Left renal pelvis (tissue), 4 donors: Measurements from ENCODE around the gene FAM222B. TPM values are rescaled to one million over a fixed set of nuclear protein-coding genes. Genes with fewer than 3 reads are reported as not detected.
"Not testable (repeated sequence)": the region's sequence is repeated elsewhere in the genome, so short reads cannot be mapped to it uniquely, and the experiment has no call there.

Experiments used
- DNase-seq, 4 donors: peaks; one replicate each; pipeline ENCODE4 v3.0.0-alpha.2; 2013; ENCODE audit warnings: low read depth in 4 of 4, low spot score in 3 of 4
- polyA plus RNA-seq, 4 donors: library from polyadenylated mRNA; unstranded; fragments of 120-200 nt; gene quantifications; one replicate each; pipeline ENCODE4 v1.2.1, GENCODE V29; 2013; ENCODE audit not compliant: insufficient read length in 4 of 4

The FAM222B gene
- 10 to 100 TPM; 14.8 to 23.8 (median 21.6) TPM for polyA plus RNA-seq

GRCh38 chr17:28842282-28843012 is at the start of gene FAM222B:
Gene FAM222B, minus strand, starts transcription at chr17:28842790. Its CDS starts 76,123 bp downstream, at chr17:28766667.
- peak; percentile 72 to 78 (median 76) for DNase-seq

DNA sequence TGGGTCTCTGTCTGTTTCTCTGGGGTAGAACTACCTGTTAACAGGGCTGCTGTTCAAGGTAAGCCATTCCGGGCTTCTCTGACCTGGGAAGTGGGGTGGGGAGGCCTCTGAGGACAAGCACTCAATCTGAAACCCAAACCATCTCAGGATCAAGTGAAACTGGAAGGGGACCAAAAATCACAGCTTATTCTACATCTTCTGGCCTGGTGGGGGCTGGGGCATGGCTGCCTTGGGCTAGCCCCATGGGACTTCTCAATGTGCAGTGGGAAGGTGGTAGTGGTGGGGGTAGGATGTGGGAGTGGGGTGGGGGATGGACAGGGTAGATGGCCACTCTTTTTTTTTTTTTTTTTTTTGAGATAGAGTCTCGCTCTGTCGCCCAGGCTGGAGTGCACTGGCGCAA is 49.4 kb upstream of the FAM222B start:
- no peak for DNase-seq

GRCh38 chr17:28891201-28891600 is 48.6 kb upstream of the FAM222B start:
- DNase-seq, result no peak

- no peak for DNase-seq
Observed at GRCh38 chr17:28889996-28890395, 47.4 kb upstream of the FAM222B start.

GRCh38 chr17:28888832-28889231 is 46.2 kb upstream of the FAM222B start:
- no peak for DNase-seq

GRCh38 chr17:28887871-28888471 is 45.4 kb upstream of the FAM222B start:
- DNase-seq, result no peak

DNA sequence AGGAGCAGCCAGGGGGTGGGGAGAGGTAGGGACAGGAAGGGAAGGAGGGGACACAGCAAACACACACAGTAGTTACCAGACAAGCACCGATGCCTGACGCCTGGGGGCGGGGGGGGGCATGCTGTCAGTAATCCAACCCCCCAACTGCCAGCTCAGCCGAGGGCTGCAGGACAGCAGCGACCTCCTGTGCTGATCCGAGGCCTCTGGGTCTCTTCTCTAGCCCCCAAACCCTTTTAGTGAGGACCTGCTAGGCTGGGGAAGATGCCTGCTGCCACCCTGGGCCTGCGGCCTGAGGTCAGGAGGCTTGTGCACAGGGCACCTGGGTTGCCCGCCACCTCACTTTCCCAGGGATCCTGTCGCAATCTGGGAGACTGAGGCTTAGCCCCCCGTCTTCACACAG is 43.4 kb upstream of the FAM222B start:
- DNase-seq, result no peak

DNA sequence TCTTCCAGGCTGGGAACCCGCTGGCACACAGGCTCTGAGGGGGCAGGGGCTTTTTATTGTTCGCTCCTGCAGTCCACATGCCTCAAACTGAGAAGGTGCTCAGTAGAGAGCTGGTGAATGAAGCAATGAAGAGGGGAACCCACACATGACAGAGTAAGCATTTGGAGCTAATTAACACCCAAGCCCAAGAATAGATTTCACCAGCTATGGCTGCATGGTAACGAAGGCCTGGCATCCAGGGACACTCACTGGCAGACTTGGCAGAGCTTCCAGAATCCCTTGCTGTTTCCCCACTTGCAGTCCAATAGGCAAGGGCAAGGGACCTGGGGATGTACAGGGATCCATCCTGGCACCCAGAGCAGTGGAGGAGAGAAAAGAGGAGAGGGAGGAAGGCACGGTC is 42.8 kb upstream of the FAM222B start:
- DNase-seq, result no peak

- no peak for DNase-seq
Observed at GRCh38 chr17:28883967-28884702, 41.5 kb upstream of the FAM222B start.

DNA sequence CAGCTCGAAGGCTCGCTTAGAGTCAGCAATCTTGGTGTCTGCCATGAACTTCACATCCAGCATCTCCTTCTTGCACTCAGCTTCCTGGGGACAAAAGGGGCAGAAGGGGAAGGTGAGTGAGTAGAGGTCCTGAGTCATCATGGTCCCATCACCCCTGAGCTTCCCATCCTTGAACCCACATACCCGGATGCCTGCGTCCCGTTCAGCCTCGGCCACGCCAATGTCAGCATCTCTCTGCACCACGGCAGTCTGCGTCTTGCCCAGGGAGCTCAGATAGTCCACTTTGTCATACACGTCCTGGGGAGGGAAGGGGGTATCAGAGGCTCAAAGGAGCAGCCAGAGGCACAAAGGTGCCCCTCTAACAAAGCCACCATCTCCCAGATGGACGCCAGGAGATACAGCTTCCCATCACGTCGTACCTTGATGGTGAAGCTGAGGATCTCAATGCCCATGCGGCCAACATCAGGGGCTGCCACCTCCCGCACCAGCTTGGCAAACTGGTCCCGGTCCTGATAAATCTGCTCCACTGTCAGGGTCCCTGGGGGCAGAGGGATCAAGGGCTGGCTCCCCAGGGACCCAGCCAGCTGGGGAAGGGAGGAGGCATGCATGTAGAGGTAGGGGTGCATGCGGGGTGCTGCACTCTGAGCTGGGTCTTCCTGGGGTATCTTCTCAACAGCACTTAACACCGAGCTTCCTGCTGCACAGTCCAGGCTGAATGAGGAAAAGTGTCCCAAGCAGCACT is 39.7 kb upstream of the FAM222B start:
- DNase-seq, result no peak

DNA sequence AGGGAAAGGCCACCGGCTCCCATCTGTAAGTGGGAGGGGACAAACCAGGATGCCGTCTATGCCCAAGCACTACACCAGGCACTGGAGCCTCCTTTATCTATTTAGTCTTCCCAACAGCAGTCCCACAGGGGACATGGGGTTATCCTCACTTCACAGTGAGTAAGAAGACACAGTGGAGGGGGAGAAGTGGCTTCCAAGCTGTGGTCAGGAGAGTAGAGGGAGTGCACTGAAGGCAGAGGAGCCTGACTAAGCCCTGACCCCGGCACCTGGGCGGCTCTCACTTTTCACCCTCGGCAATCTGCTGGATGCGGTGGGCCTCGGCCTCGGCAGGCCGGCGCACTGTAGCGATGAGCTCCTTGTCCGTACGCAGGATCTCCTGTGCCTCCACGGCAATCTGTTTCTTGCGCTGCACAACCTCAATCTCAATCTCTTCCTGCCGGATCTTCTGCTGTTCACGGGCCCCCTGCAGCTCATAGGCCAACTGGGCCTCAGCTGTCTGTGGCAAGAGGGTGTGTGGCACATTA is 39.0 kb upstream of the FAM222B start:
- DNase-seq, result no peak

GRCh38 chr17:28880572-28880945 is 38.0 kb upstream of the FAM222B start:
- no peak for DNase-seq

- DNase-seq, result no peak
Observed at GRCh38 chr17:28879886-28880571, 37.4 kb upstream of the FAM222B start.

- no peak for DNase-seq
Observed at GRCh38 chr17:28878981-28879380, 36.4 kb upstream of the FAM222B start.

DNA sequence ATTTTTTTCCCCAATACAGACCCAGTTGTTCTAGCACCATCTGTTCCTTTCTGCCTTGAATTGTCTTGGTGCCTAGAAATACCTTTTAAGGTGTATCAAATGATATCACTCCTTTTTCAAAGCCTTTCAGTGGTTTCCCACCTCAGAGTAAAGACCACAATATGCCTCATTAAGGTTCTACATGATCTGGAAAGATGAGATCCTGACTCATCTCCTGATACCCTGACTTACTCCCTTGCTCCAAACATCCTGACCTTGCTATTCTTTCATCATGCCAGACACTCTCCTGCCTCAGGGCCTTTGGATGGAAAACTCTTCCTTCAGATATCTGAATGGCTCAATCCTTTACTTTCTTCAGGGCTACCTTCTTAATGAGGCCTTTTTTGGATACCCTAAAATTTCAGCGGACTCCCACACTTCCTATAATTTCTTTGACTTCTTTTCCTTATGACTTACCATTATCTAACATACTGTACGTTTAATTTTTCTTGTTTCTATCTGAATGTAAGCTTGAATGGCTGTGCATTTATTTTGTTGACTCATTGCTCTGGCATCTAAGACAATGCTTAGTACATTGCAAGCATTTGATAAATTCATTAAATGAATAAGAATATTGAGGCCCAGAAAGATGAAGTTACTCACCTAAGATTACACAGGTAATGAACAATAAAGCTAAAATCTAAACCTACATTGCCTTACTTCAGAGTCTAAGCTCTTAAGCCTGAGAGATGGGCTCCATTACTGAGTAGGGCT is 35.7 kb upstream of the FAM222B start:
- no peak for DNase-seq

- not testable (repeated sequence) for DNase-seq
Observed at GRCh38 chr17:28877150-28877711, 34.6 kb upstream of the FAM222B start.

- DNase-seq, result no peak
Observed at GRCh38 chr17:28875848-28876550, 33.4 kb upstream of the FAM222B start.

GRCh38 chr17:28874750-28875149 is 32.2 kb upstream of the FAM222B start:
- no peak for DNase-seq

DNA sequence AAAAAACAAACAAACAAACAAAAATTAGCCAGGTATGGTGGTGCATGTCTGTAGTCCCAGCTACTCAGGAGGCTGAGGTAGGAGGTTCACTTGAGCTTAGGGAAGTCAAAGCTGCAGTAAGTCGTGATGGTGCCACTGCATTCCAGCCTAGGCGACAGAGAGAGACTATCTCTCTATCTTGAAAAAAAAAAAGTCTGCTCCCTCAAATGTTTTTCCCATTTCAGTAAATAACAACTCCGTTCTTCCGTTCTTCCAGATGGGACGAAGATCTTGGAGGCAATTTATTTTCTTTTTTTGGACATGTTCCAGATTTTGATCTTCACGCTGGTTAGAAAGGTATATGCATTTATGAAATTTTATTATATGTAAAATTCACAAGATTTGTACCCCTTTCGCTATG is 31.2 kb upstream of the FAM222B start:
- no peak for DNase-seq
